GM21825 (cell line): ENCODE results near the gene TMEM63C.
"Not testable (repeated sequence)": the region's sequence is repeated elsewhere in the genome, so short reads cannot be mapped to it uniquely, and the experiment has no call there.

ENCODE experiments used
- ATAC-seq: cut with Tn5 transposase; IDR thresholded peaks from one replicate; pipeline ENCODE4 v1.9.1; 2021; ENCODE audit warnings: mild to moderate bottlenecking, moderate library complexity; ENCODE audit not compliant: unreplicated experiment

The TMEM63C gene

GRCh38 chr14:77153802-77154201, 27.8 kb upstream of the TMEM63C start:
- ATAC-seq: no peak

GRCh38 chr14:77154421-77154820, 27.2 kb upstream of the TMEM63C start:
- ATAC-seq: no peak

GRCh38 chr14:77155083-77155482, 26.5 kb upstream of the TMEM63C start:
- ATAC-seq: no peak

- ATAC-seq: no peak
Observed at GRCh38 chr14:77157740-77158139, 23.9 kb upstream of the TMEM63C start.

GRCh38 chr14:77158175-77158881, 23.3 kb upstream of the TMEM63C start:
- no peak for ATAC-seq

- no peak for ATAC-seq
Observed at GRCh38 chr14:77158882-77159255, 22.7 kb upstream of the TMEM63C start.

- ATAC-seq: no peak
Observed at GRCh38 chr14:77161011-77161410, 20.6 kb upstream of the TMEM63C start.

GRCh38 chr14:77170045-77170444, 11.6 kb upstream of the TMEM63C start:
- no peak for ATAC-seq

GRCh38 chr14:77172916-77173315, 8.7 kb upstream of the TMEM63C start:
- no peak for ATAC-seq

- not testable (repeated sequence) for ATAC-seq
Observed at GRCh38 chr14:77173911-77174617, 7.5 kb upstream of the TMEM63C start.

GRCh38 chr14:77175843-77176242, 5.8 kb upstream of the TMEM63C start:
- ATAC-seq: no peak

- ATAC-seq: no peak
Observed at GRCh38 chr14:77177702-77178101, 3.9 kb upstream of the TMEM63C start.

- no peak for ATAC-seq
Observed at GRCh38 chr14:77178656-77179055, 2.9 kb upstream of the TMEM63C start.

GRCh38 chr14:77180726-77181602, 634 bp upstream of the TMEM63C start:
- ATAC-seq: no peak

GRCh38 chr14:77183896-77184295, 2.3 kb downstream of the TMEM63C start:
- ATAC-seq: no peak

GRCh38 chr14:77184396-77185092, 2.9 kb downstream of the TMEM63C start:
- no peak for ATAC-seq

GRCh38 chr14:77185093-77185465, 3.5 kb downstream of the TMEM63C start:
- ATAC-seq: no peak

GRCh38 chr14:77186911-77187648, 5.5 kb downstream of the TMEM63C start:
- no peak for ATAC-seq

- no peak for ATAC-seq
Observed at GRCh38 chr14:77187649-77188012, 6.0 kb downstream of the TMEM63C start.

- no peak for ATAC-seq
Observed at GRCh38 chr14:77189479-77189878, 7.9 kb downstream of the TMEM63C start.
